Measurements from ENCODE around the gene PDK3. TPM values are rescaled to one million over a fixed set of nuclear protein-coding genes. Genes with fewer than 3 reads are reported as not detected.

The PDK3 gene
- total RNA-seq, 2 experiments from 2014 or later, result 22.6 to 35.1 TPM

DNA sequence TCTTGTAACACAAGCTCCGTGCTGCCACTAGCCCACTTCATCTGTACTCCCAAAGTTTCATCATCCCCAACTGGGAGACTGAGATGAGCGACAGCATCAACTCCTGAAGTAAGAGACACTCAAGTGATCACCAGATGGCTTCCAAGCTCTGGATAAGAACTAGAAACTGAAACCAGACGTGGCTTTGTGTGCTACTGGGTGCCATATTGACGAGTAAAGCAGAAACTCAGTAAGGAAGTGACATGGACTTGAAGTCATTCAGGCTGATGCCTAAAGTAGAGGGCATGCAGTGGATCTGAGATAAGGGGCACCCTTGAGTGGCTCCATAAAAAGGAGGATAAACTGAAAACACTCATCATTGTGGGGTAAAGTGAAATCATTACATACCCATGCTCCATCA, 109.7 kb downstream of the PDK3 start:
- no peaks in the 10 kb centered on the region for H3K79me2 ChIP-seq (ENCODE audit: insufficient read depth, low read depth, low read length)
- CTCF ChIA-PET (ENCODE audit: unreplicated experiment), result no interaction called here
- no peaks in the 10 kb centered on the region for H3K4me1 ChIP-seq (ENCODE audit: insufficient read depth, low read length, poor library complexity, severe bottlenecking)
- POLR2A ChIA-PET, result no interaction called here
- no peaks in the 10 kb centered on the region for H4K20me1 ChIP-seq (ENCODE audit: insufficient read depth, low read length)
- H3K36me3 ChIP-seq (ENCODE audit: insufficient read depth, low read length), result no peaks in the 10 kb centered on the region
- H3K9me3 ChIP-seq (ENCODE audit: low read length), result no peaks in the 10 kb centered on the region
- TF ChIP-seq, protein P1, sequence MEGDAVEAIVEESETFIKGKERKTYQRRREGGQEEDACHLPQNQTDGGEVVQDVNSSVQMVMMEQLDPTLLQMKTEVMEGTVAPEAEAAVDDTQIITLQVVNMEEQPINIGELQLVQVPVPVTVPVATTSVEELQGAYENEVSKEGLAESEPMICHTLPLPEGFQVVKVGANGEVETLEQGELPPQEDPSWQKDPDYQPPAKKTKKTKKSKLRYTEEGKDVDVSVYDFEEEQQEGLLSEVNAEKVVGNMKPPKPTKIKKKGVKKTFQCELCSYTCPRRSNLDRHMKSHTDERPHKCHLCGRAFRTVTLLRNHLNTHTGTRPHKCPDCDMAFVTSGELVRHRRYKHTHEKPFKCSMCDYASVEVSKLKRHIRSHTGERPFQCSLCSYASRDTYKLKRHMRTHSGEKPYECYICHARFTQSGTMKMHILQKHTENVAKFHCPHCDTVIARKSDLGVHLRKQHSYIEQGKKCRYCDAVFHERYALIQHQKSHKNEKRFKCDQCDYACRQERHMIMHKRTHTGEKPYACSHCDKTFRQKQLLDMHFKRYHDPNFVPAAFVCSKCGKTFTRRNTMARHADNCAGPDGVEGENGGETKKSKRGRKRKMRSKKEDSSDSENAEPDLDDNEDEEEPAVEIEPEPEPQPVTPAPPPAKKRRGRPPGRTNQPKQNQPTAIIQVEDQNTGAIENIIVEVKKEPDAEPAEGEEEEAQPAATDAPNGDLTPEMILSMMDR (conservative IDR thresholded peaks at IDR 0.05; ENCODE audit: low read length), result no peak
- no peak for TF ChIP-seq EZH2phosphoT487 (IDR thresholded peaks at IDR 0.05; ENCODE audit: borderline replicate concordance, low read depth, low read length)
- intact Hi-C loops (cut with micrococcal nuclease; ENCODE audit: unreplicated experiment), result no loop called here
- H3K4me3 ChIP-seq (ENCODE audit: low read depth, low read length, poor library complexity, severe bottlenecking), result no peak overlapping the region
- no peak overlapping the region for H3K4me2 ChIP-seq (ENCODE audit: low read length)
- BruUV-seq (replicated peaks), result no TSS peak
- DNase-seq (ENCODE audit: low spot score), result no peak
- no peaks in the 10 kb centered on the region for H3K9me2 ChIP-seq (ENCODE audit: insufficient read depth, low read length)
- H2AFZ ChIP-seq (ENCODE audit: low read length), result no peak overlapping the region
- H3K27ac ChIP-seq (ENCODE audit: low read depth, low read length, poor library complexity, severe bottlenecking), result no peak overlapping the region

- Histone ChIP-seq H3K4me1 (ENCODE audit: insufficient read depth, low read length, poor library complexity, severe bottlenecking) (no peaks in the 10 kb centered on the region), H3K9me3 (ENCODE audit: low read length) (no peaks in the 10 kb centered on the region), H3K27ac (ENCODE audit: low read depth, low read length, poor library complexity, severe bottlenecking) (no peak overlapping the region), H3K9me2 (ENCODE audit: insufficient read depth, low read length) (no peaks in the 10 kb centered on the region), H3K36me3 (ENCODE audit: insufficient read depth, low read length) (no peaks in the 10 kb centered on the region), H3K4me2 (ENCODE audit: low read length) (no peak overlapping the region), H4K20me1 (ENCODE audit: insufficient read depth, low read length) (no peaks in the 10 kb centered on the region), H2AFZ (ENCODE audit: low read length) (no peak overlapping the region), H3K4me3 (ENCODE audit: low read depth, low read length, poor library complexity, severe bottlenecking) (no peak overlapping the region), H3K79me2 (ENCODE audit: insufficient read depth, low read depth, low read length) (no peaks in the 10 kb centered on the region)
- DNase-seq (ENCODE audit: low spot score), result no peak
- intact Hi-C loops (cut with micrococcal nuclease; ENCODE audit: unreplicated experiment), result no loop called here
- no TSS peak for BruUV-seq (replicated peaks)
- no peak for TF ChIP-seq EZH2phosphoT487 (IDR thresholded peaks at IDR 0.05; ENCODE audit: borderline replicate concordance, low read depth, low read length)
- TF ChIP-seq, protein P1 (conservative IDR thresholded peaks at IDR 0.05; ENCODE audit: low read length), result no peak
- ChIA-PET CTCF (ENCODE audit: unreplicated experiment) (no interaction called here), POLR2A (no interaction called here)
Observed at GRCh38 chrX:24575496-24575895, 110.4 kb downstream of the PDK3 start.

- intact Hi-C loops (cut with micrococcal nuclease; ENCODE audit: unreplicated experiment), result no loop called here
- H3K4me1 ChIP-seq (ENCODE audit: insufficient read depth, low read length, poor library complexity, severe bottlenecking), result no peaks in the 10 kb centered on the region
- no peaks in the 10 kb centered on the region for H3K79me2 ChIP-seq (ENCODE audit: insufficient read depth, low read depth, low read length)
- CTCF ChIA-PET (ENCODE audit: unreplicated experiment), result no interaction called here
- no peak for DNase-seq (ENCODE audit: low spot score)
- no peaks in the 10 kb centered on the region for H3K9me2 ChIP-seq (ENCODE audit: insufficient read depth, low read length)
- no peak overlapping the region for H3K4me3 ChIP-seq (ENCODE audit: low read depth, low read length, poor library complexity, severe bottlenecking)
- H3K36me3 ChIP-seq (ENCODE audit: insufficient read depth, low read length), result no peaks in the 10 kb centered on the region
- H3K4me2 ChIP-seq (ENCODE audit: low read length), result no peak overlapping the region
- H4K20me1 ChIP-seq (ENCODE audit: insufficient read depth, low read length), result no peaks in the 10 kb centered on the region
- POLR2A ChIA-PET, result no interaction called here
- no TSS peak for BruUV-seq (replicated peaks)
- TF ChIP-seq, protein P1 (conservative IDR thresholded peaks at IDR 0.05; ENCODE audit: low read length), result no peak
- no peak for TF ChIP-seq EZH2phosphoT487 (IDR thresholded peaks at IDR 0.05; ENCODE audit: borderline replicate concordance, low read depth, low read length)
- no peak overlapping the region for H2AFZ ChIP-seq (ENCODE audit: low read length)
- H3K27ac ChIP-seq (ENCODE audit: low read depth, low read length, poor library complexity, severe bottlenecking), result no peak overlapping the region
- no peaks in the 10 kb centered on the region for H3K9me3 ChIP-seq (ENCODE audit: low read length)
Observed at GRCh38 chrX:24577091-24577490, 112.0 kb downstream of the PDK3 start.

Small RNAs within 50 kb of the gene (small RNA-seq; reads per million reads assigned to genes)
- gene SNRPEP9, result not detected

Other genes starting within 250 kb of the PDK3 start
- gene SUPT20HL2, start 151.2 kb upstream of the PDK3 start, total RNA-seq (2014; rRNA removed; shearing (Covaris generic)), result not detected in 2 replicates
- not detected in 2 replicates for gene SUPT20HL2, start 151.2 kb upstream of the PDK3 start, total RNA-seq (2022)
- gene SUPT20HL1, start 104.6 kb upstream of the PDK3 start, total RNA-seq (2014; rRNA removed; shearing (Covaris generic)), result not detected in 2 replicates
- not detected in 2 replicates for gene SUPT20HL1, start 104.6 kb upstream of the PDK3 start, total RNA-seq (2022)
- gene PCYT1B, start 182.1 kb downstream of the PDK3 start, total RNA-seq (2014; rRNA removed; shearing (Covaris generic)), result not detected in 2 replicates
- not detected in 2 replicates for gene PCYT1B, start 182.1 kb downstream of the PDK3 start, total RNA-seq (2022)
- 58.0 and 60.1 TPM in 2 replicates for gene POLA1, start 228.6 kb downstream of the PDK3 start, total RNA-seq (2014; rRNA removed; shearing (Covaris generic))
- gene POLA1, start 228.6 kb downstream of the PDK3 start, total RNA-seq (2022), result 62.2 and 65.1 TPM in 2 replicates